Neuronal stem cell (in vitro differentiated cells): ENCODE data around the gene EXOG.
A peak's percentile ranks its signal among the peaks of the same experiment; 100 is the strongest.

Experiments
- DNase-seq: peaks from one replicate; pipeline ENCODE4 v3.0.0-alpha.2; 2013; ENCODE audit warnings: low spot score
- H2AFZ ChIP-seq: one replicate; pipeline ENCODE4 v1.6.1; 2013; ENCODE audit warnings: mild to moderate bottlenecking, low read length, inconsistent platforms
- H2AK5ac ChIP-seq: 2 replicates; pipeline ENCODE4 v1.6.1; 2013; ENCODE audit warnings: low read depth, mild to moderate bottlenecking, inconsistent platforms, low read length, moderate library complexity, mixed read lengths
- H2BK120ac ChIP-seq: 2 replicates; pipeline ENCODE4 v1.6.1; 2013; ENCODE audit warnings: low read depth, mild to moderate bottlenecking, inconsistent platforms, low read length, moderate library complexity, mixed read lengths
- H2BK12ac ChIP-seq: one replicate; pipeline ENCODE4 v1.6.1; 2013; ENCODE audit warnings: low read length, inconsistent platforms
- H2BK15ac ChIP-seq: 2 replicates; pipeline ENCODE4 v1.6.1; 2013; ENCODE audit warnings: mild to moderate bottlenecking, low read length, inconsistent platforms, mixed read lengths
- H2BK5ac ChIP-seq: one replicate; pipeline ENCODE4 v1.6.1; 2013; ENCODE audit warnings: inconsistent platforms, mild to moderate bottlenecking, low read length, moderate library complexity
- H3K14ac ChIP-seq: one replicate; pipeline ENCODE4 v1.6.1; 2013; ENCODE audit warnings: low read length, inconsistent platforms
- H3K18ac ChIP-seq: 2 replicates; pipeline ENCODE4 v1.6.1; 2013; ENCODE audit warnings: low read length, inconsistent platforms
- H3K23ac ChIP-seq: 2 replicates; pipeline ENCODE4 v1.6.1; 2013; ENCODE audit warnings: low read depth, mild to moderate bottlenecking, mixed read lengths, low read length, inconsistent platforms; ENCODE audit not compliant: poor library complexity
- H3K27ac ChIP-seq: replicated peaks from 3 replicates; pipeline ENCODE4 v1.5.1; 2013; ENCODE audit warnings: low read length, inconsistent platforms
- H3K27me3 ChIP-seq, 3 experiments: 2 replicates each; pipeline ENCODE4 v1.6.1; 2013; ENCODE audit warnings: low read length in 3 of 3, mild to moderate bottlenecking in 2 of 3, inconsistent platforms in 1 of 3, low read depth in 1 of 3, mixed read lengths in 1 of 3, moderate library complexity in 1 of 3; ENCODE audit not compliant: control insufficient read depth in 3 of 3, insufficient read depth in 3 of 3
- H3K36me3 ChIP-seq, 2 donors: replicated peaks in 1 of 2; 2 replicates each; pipeline ENCODE4 v1.6.1; 2013; ENCODE audit warnings: low read length in 2 of 2; ENCODE audit not compliant: control insufficient read depth in 2 of 2, insufficient read depth in 2 of 2
- H3K4ac ChIP-seq: 2 replicates; pipeline ENCODE4 v1.6.1; 2013; ENCODE audit warnings: inconsistent platforms, mild to moderate bottlenecking, low read length, moderate library complexity
- H3K4me1 ChIP-seq, 2 donors: 1 replicate in 1 of 2; 2 replicates in 1 of 2; pipeline ENCODE4 v1.6.1; 2013; ENCODE audit warnings: low read length in 2 of 2, low read depth in 1 of 2; ENCODE audit not compliant: control insufficient read depth in 2 of 2, insufficient read depth in 1 of 2
- H3K4me2 ChIP-seq: one replicate; pipeline ENCODE4 v1.6.1; 2013; ENCODE audit warnings: mild to moderate bottlenecking, low read length, inconsistent platforms; ENCODE audit not compliant: insufficient read depth, poor library complexity, severe bottlenecking
- H3K4me3 ChIP-seq, 2 donors: 2 replicates each; pipeline ENCODE4 v1.5.1; 2013; ENCODE audit warnings: low read length in 2 of 2, mild to moderate bottlenecking in 2 of 2, inconsistent platforms in 1 of 2, moderate library complexity in 1 of 2
- H3K79me1 ChIP-seq: one replicate; pipeline ENCODE4 v1.6.1; 2013; ENCODE audit warnings: low read depth, mild to moderate bottlenecking, inconsistent platforms, low read length, moderate library complexity
- H3K9ac ChIP-seq: one replicate; pipeline ENCODE4 v1.6.1; 2013; ENCODE audit warnings: mild to moderate bottlenecking, low read depth, low read length, inconsistent platforms; ENCODE audit not compliant: poor library complexity
- H3K9me3 ChIP-seq, 2 donors: replicated peaks in 1 of 2; 2 replicates each; pipeline versions ENCODE3 to v1.6.1; 2013; ENCODE audit warnings: low read length in 2 of 2, mild to moderate bottlenecking in 2 of 2, inconsistent platforms in 1 of 2, low read depth in 1 of 2, mixed read lengths in 1 of 2, moderate library complexity in 1 of 2; ENCODE audit not compliant: control insufficient read depth in 2 of 2, insufficient read depth in 1 of 2
- H4K8ac ChIP-seq: one replicate; pipeline ENCODE4 v1.6.1; 2013; ENCODE audit warnings: low read depth, mild to moderate bottlenecking, inconsistent platforms, low read length, moderate library complexity
- H4K91ac ChIP-seq: one replicate; pipeline ENCODE4 v1.6.1; 2013; ENCODE audit warnings: low read length, low read depth, mild to moderate bottlenecking, inconsistent platforms; ENCODE audit not compliant: poor library complexity
- WGBS, 2 donors: extraction: QIAGEN DNeasy Blood & Tissue Kit; methylation state at CpG; one replicate each; pipeline ENCODE4 v1.1.7; 2013; ENCODE audit warnings: missing lambda C conversion rate in 2 of 2, mixed read lengths in 1 of 2; ENCODE audit not compliant: insufficient read length in 2 of 2, insufficient replicate concordance in 1 of 2; ENCODE audit errors: extremely low coverage in 2 of 2; 5-methylcytosine and 5-hydroxymethylcytosine counted together

EXOG gene

GRCh38 chr3:38458796-38459498 lies 37.2 kb upstream of the EXOG start:
- peaks cover 4 to 38% of the 10 kb centered on the region in 2 donors for H3K36me3 ChIP-seq
- H4K91ac ChIP-seq, result no peak overlapping the region
- H3K4me3 ChIP-seq, result no peak overlapping the region
- peak overlapping the region; percentile 76 for H3K14ac ChIP-seq
- peaks cover 2 to 11% of the 10 kb centered on the region in 2 donors for H3K9me3 ChIP-seq
- no peak overlapping the region for H4K8ac ChIP-seq
- no peak overlapping the region for H3K9ac ChIP-seq
- no peak overlapping the region for H2AFZ ChIP-seq
- H3K4me1 ChIP-seq, result peaks cover 8 to 24% of the 10 kb centered on the region in 2 donors
- H3K18ac ChIP-seq, result peak overlapping the region; percentile 57
- H2BK12ac ChIP-seq, result no peak overlapping the region
- H3K27me3 ChIP-seq, result no peaks in the 10 kb centered on the region
- no peak overlapping the region for H3K27ac ChIP-seq
- DNase-seq, result no peak
- no peak overlapping the region for H2BK15ac ChIP-seq
- no peak overlapping the region for H2BK5ac ChIP-seq
- peaks cover 25% of the 10 kb centered on the region for H3K79me1 ChIP-seq
- H3K4ac ChIP-seq, result no peak overlapping the region
- WGBS, 2 donors, result no CpG with 5 or more reads among the region's 13 CpGs
- no peak overlapping the region for H2AK5ac ChIP-seq
- H2BK120ac ChIP-seq, result no peak overlapping the region
- H3K23ac ChIP-seq, result peak overlapping the region; percentile 27
- H3K4me2 ChIP-seq, result no peak overlapping the region

- no peak overlapping the region for H2AFZ ChIP-seq
- H2BK12ac ChIP-seq, result no peak overlapping the region
- no peak overlapping the region for H3K4me2 ChIP-seq
- H3K4me1 ChIP-seq, result peaks cover 8 to 24% of the 10 kb centered on the region in 2 donors
- no peak overlapping the region for H2BK5ac ChIP-seq
- no peak overlapping the region for H4K91ac ChIP-seq
- no peak for DNase-seq
- H3K14ac ChIP-seq, result peak overlapping the region; percentile 76
- H3K9ac ChIP-seq, result no peak overlapping the region
- no peaks in the 10 kb centered on the region for H3K27me3 ChIP-seq
- no CpG with 5 or more reads among the region's 10 CpGs for WGBS, 2 donors
- H3K4ac ChIP-seq, result peak overlapping the region; percentile 10
- no peak overlapping the region for H3K4me3 ChIP-seq
- H3K18ac ChIP-seq, result peak overlapping the region; percentile 57
- H2BK120ac ChIP-seq, result no peak overlapping the region
- H3K23ac ChIP-seq, result peak overlapping the region; percentile 27
- H3K79me1 ChIP-seq, result peaks cover 21% of the 10 kb centered on the region
- no peak overlapping the region for H4K8ac ChIP-seq
- peaks cover 4 to 38% of the 10 kb centered on the region in 2 donors for H3K36me3 ChIP-seq
- H2AK5ac ChIP-seq, result no peak overlapping the region
- H3K9me3 ChIP-seq, result peaks cover 2 to 14% of the 10 kb centered on the region in 2 donors
- H2BK15ac ChIP-seq, result no peak overlapping the region
- no peak overlapping the region for H3K27ac ChIP-seq
Observed at GRCh38 chr3:38459499-38460048, 36.6 kb upstream of the EXOG start.

- H3K4me2 ChIP-seq, result no peak overlapping the region
- no peak overlapping the region for H2BK15ac ChIP-seq
- H3K9me3 ChIP-seq, result peaks cover 2 to 19% of the 10 kb centered on the region in 2 donors
- H2AFZ ChIP-seq, result no peak overlapping the region
- no peak overlapping the region for H3K14ac ChIP-seq
- no peak overlapping the region for H2BK120ac ChIP-seq
- no peak for DNase-seq
- H3K4me3 ChIP-seq, result no peak overlapping the region
- H3K18ac ChIP-seq, result no peak overlapping the region
- H3K36me3 ChIP-seq, result peaks cover 4 to 38% of the 10 kb centered on the region in 2 donors
- H4K91ac ChIP-seq, result no peak overlapping the region
- no peak overlapping the region for H3K27ac ChIP-seq
- no peak overlapping the region for H2BK5ac ChIP-seq
- no CpG with 5 or more reads among the region's 12 CpGs for WGBS, 2 donors
- H2AK5ac ChIP-seq, result no peak overlapping the region
- no peak overlapping the region for H2BK12ac ChIP-seq
- peaks cover 7 to 24% of the 10 kb centered on the region in 2 donors for H3K4me1 ChIP-seq
- H3K23ac ChIP-seq, result peak overlapping the region; percentile 58
- no peak overlapping the region for H4K8ac ChIP-seq
- no peak overlapping the region for H3K4ac ChIP-seq
- peaks cover 21% of the 10 kb centered on the region for H3K79me1 ChIP-seq
- no peaks in the 10 kb centered on the region for H3K27me3 ChIP-seq
- H3K9ac ChIP-seq, result no peak overlapping the region
Observed at GRCh38 chr3:38460377-38461270, 35.5 kb upstream of the EXOG start.
